Thoracic aorta endothelial cell (primary cell): ENCODE measurements around the gene PSME3IP1. TPM values are rescaled to one million over a fixed set of nuclear protein-coding genes. Genes with fewer than 3 reads are reported as not detected.

Source experiments
- total RNA-seq: library from RNA; depleted of rRNA; stranded (reverse); fragments of >200 nt; gene quantifications from 2 replicates; pipeline ENCODE4 v1.2.3, GENCODE V29; 2012

The PSME3IP1 gene, protein sequence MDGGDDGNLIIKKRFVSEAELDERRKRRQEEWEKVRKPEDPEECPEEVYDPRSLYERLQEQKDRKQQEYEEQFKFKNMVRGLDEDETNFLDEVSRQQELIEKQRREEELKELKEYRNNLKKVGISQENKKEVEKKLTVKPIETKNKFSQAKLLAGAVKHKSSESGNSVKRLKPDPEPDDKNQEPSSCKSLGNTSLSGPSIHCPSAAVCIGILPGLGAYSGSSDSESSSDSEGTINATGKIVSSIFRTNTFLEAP
- 90.6 and 98.8 TPM in 2 replicates for total RNA-seq

DNA sequence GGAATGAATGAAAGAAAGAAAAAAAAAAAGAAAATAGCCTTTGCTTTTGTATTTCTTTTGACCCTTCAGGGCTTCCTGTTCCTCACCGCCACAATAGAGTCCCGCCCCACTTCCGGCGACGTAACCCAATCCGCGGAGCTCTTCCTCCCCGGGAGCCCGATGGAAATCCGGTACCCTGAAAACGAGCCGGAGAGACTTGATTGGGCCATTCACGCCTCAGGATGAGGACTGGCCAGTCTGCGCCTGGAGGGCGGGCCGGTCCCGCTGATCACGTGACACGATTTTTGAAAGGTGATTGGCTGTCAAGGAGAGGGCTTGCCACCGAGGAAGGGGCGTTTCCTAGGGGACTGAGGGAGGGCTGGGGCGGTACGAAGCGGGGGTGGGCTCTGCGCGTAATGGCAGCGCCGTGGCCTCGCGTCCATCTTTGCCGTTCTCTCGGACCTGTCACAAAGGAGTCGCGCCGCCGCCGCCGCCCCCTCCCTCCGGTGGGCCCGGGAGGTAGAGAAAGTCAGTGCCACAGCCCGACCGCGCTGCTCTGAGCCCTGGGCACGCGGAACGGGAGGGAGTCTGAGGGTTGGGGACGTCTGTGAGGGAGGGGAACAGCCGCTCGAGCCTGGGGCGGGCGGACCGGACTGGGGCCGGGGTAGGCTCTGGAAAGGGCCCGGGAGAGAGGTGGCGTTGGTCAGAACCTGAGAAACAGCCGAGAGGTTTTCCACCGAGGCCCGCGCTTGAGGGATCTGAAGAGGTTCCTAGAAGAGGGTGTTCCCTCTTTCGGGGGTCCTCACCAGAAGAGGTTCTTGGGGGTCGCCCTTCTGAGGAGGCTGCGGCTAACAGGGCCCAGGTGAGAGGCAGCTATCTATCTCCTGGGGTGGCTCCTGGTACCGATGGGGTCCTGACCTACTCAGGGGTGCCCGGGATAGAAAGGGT is at the start of gene PSME3IP1, which contains the start of gene RSPRY1:
TSS of gene PSME3IP1 (minus strand) at position 95 of the 927 bp plus-strand sequence. CDS start 12,185 bp downstream, outside the sequence.
TSS of gene RSPRY1 (plus strand) at position 385 of the 927 bp plus-strand sequence. CDS start 18,330 bp downstream, outside the sequence.

Other genes with a start within 250 kb of the PSME3IP1 start
- gene CETP, start 224.1 kb downstream of the PSME3IP1 start, total RNA-seq = 0.13 and 0.43 TPM in 2 replicates
- gene NLRC5, start 196.5 kb downstream of the PSME3IP1 start, total RNA-seq = 18.0 and 21.4 TPM in 2 replicates
- 57.4 and 62.7 TPM in 2 replicates for gene CPNE2, start 93.5 kb downstream of the PSME3IP1 start, total RNA-seq
- gene RSPRY1, start 290 bp upstream of the PSME3IP1 start, total RNA-seq = 93.6 and 98.6 TPM in 2 replicates
- gene ARL2BP, start 59.2 kb upstream of the PSME3IP1 start, total RNA-seq = 127 and 145 TPM in 2 replicates
- gene PLLP, start 98.6 kb upstream of the PSME3IP1 start, total RNA-seq = 1.4 and 2.0 TPM in 2 replicates
- gene CCL22, start 172.7 kb upstream of the PSME3IP1 start, total RNA-seq = not detected in 2 replicates
- 0.27 and 1.7 TPM in 2 replicates for gene CX3CL1, start 186.5 kb upstream of the PSME3IP1 start, total RNA-seq
- not detected in 2 replicates for gene CCL17, start 218.7 kb upstream of the PSME3IP1 start, total RNA-seq